C4-2B (cell line): Measurements from ENCODE around the gene PLK2.

Experiments
- CTCF ChIP-seq: fragments of 450-650 bp; conservative IDR thresholded peaks from 2 replicates; pipeline ENCODE4 v1.5.1; 2017; ENCODE audit warnings: mild to moderate bottlenecking
- ZFX ChIP-seq: fragments of 450-650 bp; IDR thresholded peaks from 2 replicates; pipeline ENCODE4 v1.6.1; 2017

GRCh38 chr5:58475404-58475803, 15.5 kb upstream of the PLK2 start:
- TF ChIP-seq CTCF (no peak), ZFX (no peak)
